Kidney glomerular epithelial cell (primary cell): Measurements from ENCODE around the gene TYMP.
"Not testable (repeated sequence)": the region's sequence is repeated elsewhere in the genome, so short reads cannot be mapped to it uniquely, and the experiment has no call there.

Experiments
- DNase-seq: peaks from one replicate; lab custom pipeline; 2025; lab: John Stamatoyannopoulos, UW

TYMP gene

DNA sequence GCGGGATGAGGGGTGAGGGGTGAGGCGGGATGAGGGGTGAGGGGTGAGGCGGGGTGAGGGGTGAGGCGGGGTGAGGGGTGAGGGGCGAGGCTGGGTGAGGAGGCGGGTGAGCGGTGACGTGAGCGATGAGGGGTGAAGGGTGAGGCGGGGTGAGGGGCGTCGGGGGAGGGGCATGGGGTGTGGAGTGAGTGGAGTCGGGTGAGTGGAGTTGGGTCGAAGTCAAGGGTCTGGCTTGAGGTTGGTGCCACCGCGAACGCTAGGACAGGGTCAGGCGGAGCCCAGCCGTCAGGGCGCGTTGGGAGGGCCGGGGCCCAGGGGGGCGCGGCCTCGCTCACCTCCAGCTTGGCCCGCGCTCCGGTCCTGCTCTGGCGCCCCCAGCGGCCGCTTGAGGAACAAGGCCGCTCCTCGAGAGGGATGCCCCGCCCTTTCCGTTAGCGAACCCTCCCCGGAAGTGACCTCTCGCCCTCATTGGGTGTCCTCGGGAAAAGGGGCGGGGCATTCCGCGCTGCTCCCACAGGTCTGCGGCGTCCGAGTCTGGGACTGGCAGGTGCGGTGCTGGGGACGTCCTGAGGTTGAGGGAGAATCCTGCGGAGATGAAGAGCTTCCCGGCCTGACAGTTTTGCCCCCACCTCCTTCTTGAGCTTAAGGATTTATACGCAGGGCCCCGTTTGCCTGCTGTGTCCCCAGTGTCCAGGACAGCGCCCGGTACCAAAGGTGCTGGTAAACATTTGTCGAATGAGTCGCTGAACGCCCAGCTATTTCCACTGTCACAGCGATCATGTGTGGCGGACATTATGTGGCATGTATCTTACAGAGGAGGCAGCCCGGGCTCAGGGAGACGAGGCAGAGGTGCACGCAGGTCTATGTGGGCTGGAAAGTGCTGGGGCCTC, 33.0 kb upstream of the TYMP start, which contains the start of gene SYCE3:
Gene SYCE3 (minus strand): TSS at position 397 of the 890 bp plus-strand sequence. CDS start 6,514 bp downstream, outside the sequence.
- peak; percentile 88 for DNase-seq

DNA sequence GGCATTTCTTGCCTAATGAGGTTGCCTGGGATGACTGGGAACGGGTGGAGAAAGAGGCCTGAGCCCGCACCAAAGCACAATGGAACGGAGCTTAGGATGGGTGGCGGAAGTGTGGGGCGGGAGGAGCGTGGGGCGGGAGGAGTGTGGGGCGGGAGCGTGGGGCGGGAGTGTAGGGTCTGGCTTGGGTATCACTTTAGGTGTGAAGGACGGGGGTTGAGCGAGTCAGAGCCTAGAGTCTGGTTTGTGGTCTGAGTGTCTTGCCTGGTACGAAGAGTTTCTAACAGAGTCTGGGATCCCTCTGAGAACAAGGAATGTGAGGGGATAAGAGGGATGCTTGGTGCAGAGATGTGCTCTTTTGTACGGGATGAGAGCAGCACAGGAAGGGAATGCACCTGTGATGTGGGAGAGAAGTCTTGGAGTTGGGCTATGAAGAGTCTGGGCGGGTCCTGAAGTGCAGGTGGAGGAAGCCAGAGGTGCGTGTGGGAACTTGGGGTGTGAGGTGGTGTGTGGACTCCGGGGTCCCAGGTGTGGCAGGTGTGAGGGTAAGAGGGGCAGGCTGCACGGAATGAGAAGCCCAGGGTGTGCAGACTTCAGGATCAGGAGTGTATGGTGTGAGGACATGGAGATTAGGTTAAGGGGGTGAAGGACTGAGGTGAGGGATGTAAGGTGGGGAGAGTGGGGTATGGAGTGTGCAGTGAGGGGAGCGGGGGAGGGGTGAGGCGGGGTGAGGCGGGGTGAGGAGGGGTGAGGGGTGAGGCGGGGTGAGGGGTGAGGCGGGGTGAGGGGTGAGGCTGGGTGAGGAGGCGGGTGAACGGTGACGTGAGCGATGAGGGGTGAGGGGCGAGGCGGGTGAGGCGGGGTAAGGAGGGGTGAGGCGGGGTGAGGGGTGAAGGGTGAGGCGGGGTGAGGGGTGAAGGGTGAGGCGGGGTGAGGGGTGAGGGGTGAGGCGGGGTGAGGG, 31.9 kb upstream of the TYMP start:
- no peak for DNase-seq

DNA sequence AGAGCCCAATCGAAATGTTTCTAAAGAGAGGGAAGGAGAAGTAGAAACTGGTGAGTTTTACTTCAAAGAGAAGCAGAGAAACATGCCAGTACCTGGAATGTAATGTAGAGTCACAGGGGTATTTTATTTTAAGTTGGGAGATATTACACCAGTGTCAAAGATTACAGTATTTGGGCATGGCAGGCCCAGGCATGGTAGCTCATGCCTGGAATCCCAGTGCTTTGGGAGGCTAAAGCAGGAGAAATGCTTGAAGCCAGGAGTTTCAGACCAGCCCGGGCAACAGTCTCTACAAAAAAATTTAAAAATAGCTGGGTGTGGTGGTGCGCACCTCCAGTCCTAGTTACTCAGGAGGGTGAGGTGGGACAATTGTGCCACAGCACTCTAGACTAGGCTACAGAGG, 30.2 kb upstream of the TYMP start:
- DNase-seq = no peak

DNA sequence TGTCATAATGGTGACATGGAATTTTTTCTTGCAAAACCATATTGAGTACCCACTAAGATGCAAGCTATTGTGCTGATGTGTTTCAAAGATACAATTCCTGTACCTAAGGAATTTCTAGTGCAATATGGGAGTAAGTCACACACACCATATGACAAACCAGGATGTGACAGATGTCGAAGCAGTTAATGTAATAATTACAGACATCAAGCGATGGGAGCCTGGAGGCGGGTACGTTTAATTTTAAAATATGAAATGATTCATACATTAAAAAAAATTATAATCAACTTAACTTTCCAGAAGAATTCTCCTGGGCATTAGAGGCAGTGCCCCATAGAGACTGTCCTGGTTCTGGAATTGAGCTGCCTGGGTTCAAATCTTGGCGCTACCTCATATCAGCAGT, 26.9 kb upstream of the TYMP start:
- DNase-seq = no peak

DNA sequence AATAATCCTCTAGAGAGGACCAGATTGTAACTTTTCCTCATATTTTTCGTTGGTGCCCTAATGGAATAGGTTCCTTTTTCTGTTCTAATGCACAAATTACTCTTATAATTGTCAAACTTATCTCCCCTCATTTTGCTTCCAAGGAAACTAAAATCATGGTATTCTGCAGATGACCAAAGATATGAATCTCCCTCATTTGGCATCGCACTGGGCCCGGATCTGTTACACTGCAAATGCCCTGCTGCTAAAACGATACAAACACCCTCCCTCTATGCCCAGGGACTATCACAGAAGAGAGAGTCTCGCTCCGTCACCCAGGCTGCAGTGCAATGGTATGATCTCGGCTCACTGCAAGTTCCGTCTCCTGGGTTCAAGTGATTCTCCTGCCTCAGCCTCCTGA, 23.5 kb upstream of the TYMP start:
- DNase-seq = no peak

DNA sequence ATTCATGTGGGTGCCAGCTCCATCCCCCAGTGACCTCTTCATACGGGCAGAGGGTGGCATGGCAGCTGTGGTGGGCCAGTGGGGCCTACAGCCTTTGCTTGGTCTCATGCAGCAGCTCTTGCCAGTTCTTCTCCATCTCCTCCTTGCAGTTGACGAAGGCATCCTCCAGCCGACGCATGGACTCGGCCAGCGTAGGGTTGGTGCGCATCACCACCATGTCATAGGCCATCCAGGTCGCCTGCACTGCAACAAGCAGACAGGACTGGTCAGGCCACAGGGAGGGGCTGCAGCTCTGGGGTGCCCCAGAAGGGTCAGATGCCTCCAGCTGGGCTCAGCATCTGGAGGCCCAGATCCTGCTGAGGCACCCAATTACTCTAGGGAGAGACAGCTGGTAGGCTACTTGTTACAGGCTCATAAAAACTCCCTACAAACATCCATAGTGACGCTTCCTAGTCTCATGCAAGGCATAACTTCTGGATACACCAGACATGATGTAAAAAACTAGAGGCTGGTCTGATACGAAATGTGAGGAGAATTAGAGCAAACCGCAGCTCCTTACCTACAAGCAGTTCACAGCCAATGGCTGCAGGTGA, 21.4 kb upstream of the TYMP start:
- DNase-seq = no peak

DNA sequence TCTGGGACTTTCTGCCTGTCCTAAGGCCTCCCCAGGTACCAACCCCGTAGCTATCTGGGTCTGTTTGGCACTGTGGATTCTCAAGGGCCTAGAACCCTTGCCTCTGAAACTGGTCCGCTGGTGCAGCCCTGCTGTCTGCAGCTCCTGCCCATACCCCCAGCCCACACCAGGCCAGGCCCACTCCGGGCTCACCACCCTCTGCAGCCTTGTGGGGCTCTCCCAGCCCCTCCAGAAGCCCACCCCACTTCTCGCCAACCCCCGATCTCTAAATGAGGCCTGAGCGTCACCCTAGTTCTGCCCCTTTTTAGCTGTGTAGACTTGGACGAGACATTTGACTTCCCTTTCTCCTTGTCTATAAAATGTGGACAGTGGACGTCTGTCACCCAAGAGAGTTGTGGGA, 20.6 kb upstream of the TYMP start:
- DNase-seq = no peak

DNA sequence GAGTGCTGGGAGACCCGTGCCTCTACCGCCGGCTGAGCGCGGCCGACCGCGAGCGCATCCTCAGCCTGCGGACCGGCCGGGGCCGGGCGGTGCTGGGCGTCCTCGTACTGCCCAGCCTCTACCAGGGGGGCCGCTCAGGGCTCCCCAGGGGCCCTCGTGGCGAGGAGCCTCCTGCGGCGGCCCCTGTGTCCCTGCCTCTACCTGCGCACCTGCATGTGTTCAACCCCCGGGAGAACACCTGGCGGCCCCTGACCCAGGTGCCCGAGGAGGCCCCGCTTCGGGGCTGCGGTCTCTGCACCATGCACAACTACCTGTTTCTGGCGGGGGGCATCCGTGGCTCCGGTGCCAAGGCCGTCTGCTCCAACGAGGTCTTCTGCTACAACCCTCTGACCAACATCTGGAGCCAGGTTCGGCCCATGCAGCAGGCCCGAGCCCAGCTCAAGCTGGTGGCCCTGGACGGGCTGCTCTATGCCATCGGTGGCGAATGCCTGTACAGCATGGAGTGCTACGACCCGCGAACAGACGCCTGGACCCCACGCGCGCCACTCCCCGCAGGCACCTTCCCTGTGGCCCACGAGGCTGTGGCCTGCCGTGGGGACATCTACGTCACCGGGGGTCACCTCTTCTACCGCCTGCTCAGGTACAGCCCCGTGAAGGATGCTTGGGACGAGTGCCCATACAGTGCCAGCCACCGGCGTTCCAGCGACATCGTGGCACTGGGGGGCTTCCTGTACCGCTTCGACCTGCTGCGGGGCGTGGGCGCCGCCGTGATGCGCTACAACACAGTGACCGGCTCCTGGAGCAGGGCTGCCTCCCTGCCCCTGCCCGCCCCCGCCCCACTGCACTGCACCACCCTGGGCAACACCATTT, 19.3 kb upstream of the TYMP start:
- DNase-seq = no peak

DNA sequence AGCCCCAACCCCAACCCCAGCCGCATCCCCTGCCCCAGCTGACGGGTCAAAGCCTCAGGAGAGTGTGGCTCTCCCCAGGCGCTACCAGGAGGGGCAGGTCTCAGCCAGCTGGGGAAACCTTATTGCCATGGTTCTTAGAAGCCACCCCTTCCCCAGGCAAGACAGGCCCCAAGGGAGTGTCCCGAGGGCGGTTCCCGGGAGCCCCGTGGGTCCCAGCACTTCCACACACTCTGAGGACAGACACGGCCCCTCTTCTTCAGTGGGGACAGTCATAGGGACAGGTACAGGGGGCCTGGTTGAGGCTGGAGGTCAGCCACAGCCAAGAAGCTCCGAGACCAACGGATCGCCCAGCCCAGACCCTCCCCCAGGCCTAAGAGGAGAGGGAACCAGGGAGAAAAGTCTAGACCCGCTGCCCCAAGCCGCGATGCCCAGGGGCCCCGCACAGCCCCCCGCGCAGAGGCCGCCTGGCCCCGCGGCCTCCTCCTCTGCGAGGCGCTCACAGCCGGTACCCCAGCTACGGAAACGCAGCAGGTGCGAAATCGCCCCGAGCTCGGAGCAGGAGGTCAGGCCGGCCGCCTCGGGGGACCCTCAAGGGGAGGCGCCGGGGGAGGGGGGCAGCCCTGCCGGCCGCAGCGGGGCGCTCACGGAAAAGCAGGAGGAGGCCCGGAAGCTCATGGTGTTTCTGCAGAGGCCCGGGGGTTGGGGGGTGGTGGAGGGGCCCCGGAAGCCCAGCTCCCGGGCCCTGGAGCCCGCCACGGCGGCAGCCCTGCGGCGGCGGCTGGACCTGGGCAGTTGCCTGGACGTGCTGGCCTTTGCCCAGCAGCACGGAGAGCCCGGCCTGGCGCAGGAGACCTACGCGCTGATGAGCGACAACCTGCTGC, 18.5 kb upstream of the TYMP start:
- no peak for DNase-seq

DNA sequence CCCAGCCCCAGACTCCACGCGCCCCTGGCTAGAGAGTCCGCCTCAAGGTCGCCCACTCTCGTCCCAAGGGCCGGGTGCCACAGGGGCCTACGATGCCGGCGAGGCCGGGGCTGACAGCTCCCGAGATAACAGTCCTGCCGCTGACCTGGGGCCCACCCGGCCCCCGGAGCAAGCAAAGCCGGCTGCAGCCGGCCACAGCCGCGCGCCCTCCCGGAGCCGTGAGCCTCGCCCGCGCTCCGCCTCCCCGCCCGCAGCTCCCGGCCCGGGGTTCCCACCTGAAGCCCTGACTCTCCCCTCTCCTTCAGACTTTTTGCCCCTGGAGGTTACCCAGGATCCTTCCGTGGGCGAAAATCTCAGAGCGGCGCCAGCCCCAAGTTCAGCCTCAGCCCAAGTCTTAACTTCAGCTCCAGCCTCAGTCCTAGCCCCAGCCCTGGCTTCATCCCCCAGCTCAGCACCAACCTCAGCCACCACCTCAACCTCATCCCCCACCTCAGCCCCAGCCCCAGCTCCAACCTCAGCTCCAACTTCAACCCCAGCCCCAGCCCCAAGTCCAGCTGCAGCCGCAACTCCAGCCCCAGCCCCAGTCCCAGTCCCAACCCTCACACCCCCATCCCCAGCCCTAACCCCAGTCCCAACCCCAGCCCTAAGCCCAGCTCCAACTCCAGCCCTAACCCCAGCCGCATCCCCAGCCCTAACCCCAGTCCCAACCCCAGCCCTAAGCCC, 17.6 kb upstream of the TYMP start:
- no peak for DNase-seq

DNA sequence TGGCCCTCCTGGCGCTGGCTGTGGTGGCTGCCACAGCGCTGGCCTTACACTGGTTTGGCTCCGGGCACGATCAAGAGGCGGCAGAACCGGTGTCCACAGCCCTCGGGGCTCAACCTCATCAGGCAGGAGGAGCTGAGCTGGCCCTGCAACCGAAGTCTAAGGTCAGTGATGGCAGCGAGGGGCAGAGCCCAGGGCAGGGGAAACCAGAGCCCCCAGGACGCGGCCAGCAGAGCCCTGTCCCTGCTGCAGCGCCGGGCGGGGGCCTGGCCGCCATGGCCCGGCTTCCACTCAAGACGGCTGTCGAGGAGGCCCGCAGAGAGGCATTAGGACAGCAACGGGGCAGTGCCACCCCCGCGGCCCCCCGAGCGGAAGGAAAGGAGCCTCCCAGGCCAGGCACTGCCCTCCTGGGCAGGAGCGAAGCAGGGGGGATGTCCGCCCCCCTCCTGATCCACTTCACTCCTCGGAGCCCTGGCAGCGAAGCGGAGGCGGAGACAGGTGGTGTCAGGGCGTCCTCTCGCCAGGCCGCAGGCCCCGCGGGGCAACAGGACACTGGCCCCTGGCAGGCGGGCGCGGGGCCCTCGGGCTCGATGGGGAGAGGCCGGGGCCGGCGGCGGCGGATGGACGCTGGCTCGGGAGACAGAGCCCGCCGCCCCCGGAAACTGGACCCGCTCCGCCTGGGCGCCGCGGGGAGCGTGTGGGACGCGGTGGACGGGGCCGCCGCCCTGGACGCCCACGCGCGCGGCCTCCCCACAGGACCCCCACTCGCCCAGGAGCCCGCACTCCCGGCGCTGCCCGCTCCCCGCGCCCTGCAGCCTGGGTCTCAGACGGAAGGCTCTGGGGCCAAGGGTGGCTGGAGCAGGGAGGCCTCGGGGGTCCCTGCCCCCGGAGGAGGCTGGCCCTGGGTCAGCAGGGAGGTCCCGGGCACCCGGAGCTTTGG, 16.8 kb upstream of the TYMP start:
- no peak for DNase-seq

DNA sequence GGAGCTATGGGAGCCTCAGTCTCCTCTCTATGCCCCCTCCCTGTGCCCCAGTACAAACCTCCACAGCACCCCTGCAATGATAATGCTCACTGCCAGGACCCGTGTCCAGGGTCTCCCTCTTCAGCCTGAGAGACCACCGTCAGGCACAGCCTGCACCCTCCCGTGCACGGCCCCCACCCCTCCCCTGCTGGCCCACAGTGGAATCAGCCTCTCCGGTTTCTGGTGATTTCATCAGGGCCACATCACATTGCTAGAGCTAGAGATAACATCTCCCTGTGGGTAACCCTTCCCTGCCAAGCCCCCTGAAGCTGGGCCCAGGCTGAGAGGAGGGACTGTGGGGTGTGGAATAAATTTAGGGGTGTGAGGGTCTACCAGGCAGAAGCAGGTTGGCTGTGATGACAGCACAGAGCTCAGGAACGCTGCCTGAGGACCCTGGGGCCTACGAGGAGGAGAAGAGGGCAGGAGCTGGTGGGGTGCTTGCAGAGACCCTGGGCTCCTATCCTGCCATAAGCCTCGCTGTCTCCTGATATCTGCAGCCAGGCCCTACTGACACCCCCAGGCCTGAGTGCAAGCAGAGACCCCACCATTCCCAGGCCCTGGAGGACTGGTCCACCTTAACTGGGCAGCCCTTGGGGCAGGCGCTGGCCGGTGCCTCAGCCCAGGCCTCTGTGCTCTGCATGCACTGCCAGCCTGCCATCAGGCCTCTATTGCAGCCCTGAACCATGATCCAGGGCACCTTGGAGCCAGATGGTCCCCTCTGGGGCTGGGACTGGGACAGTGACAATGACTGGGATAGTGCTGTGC, 15.9 kb upstream of the TYMP start, which contains the start of gene KLHDC7B:
Gene KLHDC7B (plus strand): TSS at position 378 of the 804 bp plus-strand sequence. CDS start 345 bp downstream, at position 723.
- no peak for DNase-seq

DNA sequence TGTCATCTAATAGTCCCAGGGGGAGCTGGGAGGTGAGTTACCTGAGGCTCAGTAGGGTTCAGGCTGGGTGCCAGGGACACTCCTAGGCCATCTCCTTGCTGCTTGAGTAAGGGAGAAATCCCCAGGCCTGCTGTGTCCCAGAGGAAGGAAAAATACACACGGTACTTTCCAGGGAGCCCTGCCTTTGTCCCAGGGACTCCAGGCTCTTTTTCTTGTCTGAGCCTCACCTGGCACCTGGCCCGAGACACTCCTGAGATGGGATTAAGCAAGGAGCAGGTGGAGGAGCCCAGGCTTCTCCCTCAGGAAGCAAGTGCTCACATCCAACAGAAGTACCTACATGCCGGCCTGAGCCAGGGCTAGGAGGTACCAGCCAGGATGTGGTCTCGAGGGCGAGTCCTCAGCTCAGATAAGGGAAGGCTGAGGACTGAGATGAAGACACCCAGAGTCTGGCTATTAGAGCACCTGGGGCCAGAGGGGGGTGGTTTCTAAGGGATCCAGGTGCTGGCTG, 15.0 kb upstream of the TYMP start:
- no peak for DNase-seq

DNA sequence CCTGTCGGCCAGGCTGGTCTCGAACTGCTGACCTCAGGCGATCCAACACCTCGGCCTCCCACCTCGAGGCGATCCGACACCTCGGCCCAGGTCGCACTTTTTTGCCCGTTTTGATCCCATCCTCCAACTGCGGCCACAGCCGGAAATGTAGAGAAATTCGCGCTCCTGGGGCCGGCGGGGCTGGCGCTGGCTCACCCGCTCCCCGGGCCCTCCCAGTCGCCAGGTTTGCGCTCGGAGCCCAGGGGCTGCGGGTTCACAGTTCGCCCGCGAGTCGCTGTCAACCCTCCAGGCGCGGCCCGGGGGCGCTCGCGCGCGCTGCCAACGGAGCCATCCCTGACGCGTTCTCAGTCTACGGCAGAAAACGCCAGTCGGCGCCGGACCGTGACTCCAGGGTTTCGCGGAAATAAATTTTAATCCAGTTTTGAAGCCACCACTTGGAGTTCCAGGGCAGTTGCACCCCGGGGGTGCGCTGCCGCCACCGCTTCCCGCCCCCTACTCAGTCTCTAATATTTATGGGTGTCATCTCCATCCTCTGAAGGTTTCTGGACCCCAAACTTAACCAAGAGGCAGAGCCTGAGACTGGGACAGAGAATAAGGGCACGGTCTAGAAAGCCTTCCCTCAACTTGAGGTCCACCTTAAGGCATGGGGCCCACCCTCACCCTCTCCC, 14.4 kb upstream of the TYMP start:
- DNase-seq = peak; percentile 14

DNA sequence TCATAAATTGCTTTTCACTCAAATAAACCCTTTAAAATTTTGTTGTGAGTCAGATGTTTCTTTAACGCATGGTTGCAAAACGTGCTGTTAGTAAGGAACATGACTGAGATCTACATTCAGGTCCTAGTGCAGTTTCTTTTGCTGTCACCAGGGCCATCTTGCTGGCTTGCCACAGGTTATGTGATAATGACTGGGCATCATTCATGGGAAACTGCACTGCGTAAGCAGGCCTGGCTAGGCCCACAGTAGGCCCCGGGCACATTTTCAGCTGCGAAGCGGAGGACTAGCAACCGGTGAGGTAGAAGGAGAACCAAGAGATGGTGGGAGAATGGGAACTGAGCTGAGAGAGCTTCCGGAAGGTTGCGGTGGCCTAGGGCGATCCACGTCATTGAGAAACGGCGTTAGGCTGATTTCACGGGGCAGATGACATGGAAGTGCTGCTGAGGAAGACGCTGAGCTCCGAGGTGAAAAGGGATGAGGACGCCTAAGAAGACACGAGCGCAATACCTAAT, 12.7 kb upstream of the TYMP start:
- no peak for DNase-seq

DNA sequence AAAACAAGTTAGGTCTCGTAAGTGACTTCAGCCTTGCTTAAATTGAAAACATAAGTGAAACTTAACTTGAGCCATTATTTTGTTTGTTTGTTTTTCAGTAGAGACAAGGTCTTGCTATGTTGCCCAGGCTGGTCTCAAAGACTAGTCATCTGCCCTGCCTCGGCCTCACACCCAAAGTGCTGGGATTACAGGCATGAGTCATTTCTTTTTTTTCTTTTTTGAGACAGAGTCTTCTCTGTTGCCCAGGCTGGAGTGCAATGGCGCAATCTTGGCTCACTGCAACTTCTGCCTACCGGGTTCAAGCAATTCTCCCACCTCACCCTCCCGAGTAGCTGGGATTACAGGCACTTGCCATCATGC, 11.8 kb upstream of the TYMP start:
- DNase-seq = not testable (repeated sequence)

DNA sequence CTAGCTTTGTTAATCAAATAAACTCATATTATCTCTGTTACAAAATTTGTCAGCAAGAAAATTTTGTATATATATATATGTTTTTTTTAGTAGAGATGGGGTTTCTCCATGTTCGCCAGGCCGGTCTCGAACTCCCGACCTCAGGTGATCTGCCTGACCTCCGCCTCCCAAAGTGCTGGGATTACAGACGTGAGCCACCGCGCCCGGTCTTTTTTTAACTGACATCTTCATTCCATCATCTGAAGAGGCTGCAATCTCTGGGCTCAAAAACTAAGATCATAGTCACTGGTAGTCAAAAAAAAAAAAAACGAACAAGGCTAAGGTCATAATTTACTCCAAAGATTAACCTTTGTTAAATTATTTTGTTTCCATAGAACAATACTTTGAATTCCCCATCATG, 10.6 kb upstream of the TYMP start:
- no peak for DNase-seq
